RWPE2 (cell line): Measurements from ENCODE around the gene NPBWR2.

ENCODE experiments used
- ATAC-seq: fragments of 200-7000 bp; cut with Tn5 transposase; 3 replicates; pipeline ENCODE4 v1.9.1; 2021; ENCODE audit warnings: low read depth
- DNase-seq: peaks from one replicate; pipeline ENCODE4 v3.0.0-alpha.2; 2020; ENCODE audit warnings: low spot score
- H3K27ac ChIP-seq: fragments of 450-650 bp; 2 replicates; pipeline ENCODE4 v1.5.1; 2017; ENCODE audit warnings: mild to moderate bottlenecking; ENCODE audit not compliant: poor library complexity, severe bottlenecking
- H3K27me3 ChIP-seq: fragments of 250-450 bp; sonication (Bioruptor Pico); 2 replicates; pipeline ENCODE4 v1.5.1; 2021; ENCODE audit warnings: mild to moderate bottlenecking, moderate library complexity; ENCODE audit not compliant: insufficient read depth, poor library complexity, severe bottlenecking
- H3K36me3 ChIP-seq: fragments of 250-450 bp; sonication (Bioruptor Pico); 2 replicates; pipeline ENCODE4 v1.5.1; 2020; ENCODE audit warnings: low read depth, mild to moderate bottlenecking, moderate library complexity
- H3K4me1 ChIP-seq: fragments of 250-450 bp; sonication (Bioruptor Pico); 2 replicates; pipeline ENCODE4 v1.5.1; 2021; ENCODE audit warnings: mild to moderate bottlenecking, moderate library complexity; ENCODE audit not compliant: insufficient read depth, poor library complexity, severe bottlenecking
- H3K4me3 ChIP-seq: fragments of 250-450 bp; sonication (Bioruptor Pico); 2 replicates; pipeline ENCODE4 v1.5.1; 2021; ENCODE audit warnings: mild to moderate bottlenecking, moderate library complexity; ENCODE audit not compliant: severe bottlenecking
- H3K9me3 ChIP-seq: fragments of 250-450 bp; sonication (Bioruptor Pico); 2 replicates; pipeline ENCODE4 v1.5.1; 2021; ENCODE audit warnings: mild to moderate bottlenecking, moderate library complexity; ENCODE audit not compliant: severe bottlenecking
- CTCF ChIP-seq: fragments of 450-650 bp; IDR thresholded peaks from one replicate; pipeline ENCODE4 v1.5.1; 2017; ENCODE audit warnings: mild to moderate bottlenecking, moderate library complexity; ENCODE audit not compliant: poor library complexity, severe bottlenecking

The NPBWR2 gene

GRCh38 chr20:64100946-64101688, 6.2 kb downstream of the NPBWR2 start:
- ATAC-seq = no peak
- Histone ChIP-seq H3K9me3 (no peaks in the 10 kb centered on the region), H3K27me3 (peaks cover 44% of the 10 kb centered on the region), H3K36me3 (no peaks in the 10 kb centered on the region), H3K27ac (no peak overlapping the region), H3K4me1 (no peaks in the 10 kb centered on the region), H3K4me3 (no peak overlapping the region)
- DNase-seq = peak; percentile 64
- TF ChIP-seq CTCF = no peak

GRCh38 chr20:64100566-64100888, 6.8 kb downstream of the NPBWR2 start:
- no peak overlapping the region for H3K4me3 ChIP-seq
- no peak for DNase-seq
- no peak overlapping the region for H3K27ac ChIP-seq
- H3K9me3 ChIP-seq = no peaks in the 10 kb centered on the region
- peaks cover 44% of the 10 kb centered on the region for H3K27me3 ChIP-seq
- TF ChIP-seq CTCF = no peak
- H3K4me1 ChIP-seq = no peaks in the 10 kb centered on the region
- H3K36me3 ChIP-seq = no peaks in the 10 kb centered on the region
- ATAC-seq = no peak

GRCh38 chr20:64099880-64100565, 7.3 kb downstream of the NPBWR2 start:
- ATAC-seq (no peak), DNase-seq (no peak)
- TF ChIP-seq CTCF = no peak
- no peaks in the 10 kb centered on the region for H3K4me1 ChIP-seq
- no peak overlapping the region for H3K4me3 ChIP-seq
- no peaks in the 10 kb centered on the region for H3K36me3 ChIP-seq
- H3K27me3 ChIP-seq = peaks cover 44% of the 10 kb centered on the region
- H3K27ac ChIP-seq = no peak overlapping the region
- no peaks in the 10 kb centered on the region for H3K9me3 ChIP-seq

GRCh38 chr20:64099086-64099786, 8.1 kb downstream of the NPBWR2 start:
- no peak for TF ChIP-seq CTCF
- no peaks in the 10 kb centered on the region for H3K4me1 ChIP-seq
- H3K27me3 ChIP-seq = peaks cover 44% of the 10 kb centered on the region
- H3K4me3 ChIP-seq = no peak overlapping the region
- no peak for ATAC-seq
- no peak overlapping the region for H3K27ac ChIP-seq
- no peaks in the 10 kb centered on the region for H3K36me3 ChIP-seq
- DNase-seq = no peak
- no peaks in the 10 kb centered on the region for H3K9me3 ChIP-seq
